NCI-H2107 treated with DMSO at 0.1 percent for 48 hours (cell line): ENCODE measurements around the gene PCSK2.
A peak's percentile ranks its signal among the peaks of the same experiment; 100 is the strongest.

Source experiments
- DNase-seq: peaks from one replicate; lab custom pipeline; 2025; ENCODE audit not compliant: unreplicated experiment; lab: John Stamatoyannopoulos, UW

Gene PCSK2

GRCh38 chr20:17248224-17248623, 21.4 kb downstream of the PCSK2 start:
- DNase-seq: no peak

GRCh38 chr20:17262786-17263185, 35.9 kb downstream of the PCSK2 start:
- DNase-seq: no peak

GRCh38 chr20:17273717-17274116, 46.9 kb downstream of the PCSK2 start:
- no peak for DNase-seq

GRCh38 chr20:17276101-17276500, 49.3 kb downstream of the PCSK2 start:
- no peak for DNase-seq

GRCh38 chr20:17281478-17281877, 54.6 kb downstream of the PCSK2 start:
- DNase-seq: no peak

- no peak for DNase-seq
These were observed 55.7 kb downstream of the PCSK2 start for GRCh38 chr20:17282501-17282900.

- DNase-seq: no peak
These were observed 60.7 kb downstream of the PCSK2 start for GRCh38 chr20:17287503-17287902.

- no peak for DNase-seq
These were observed 61.2 kb downstream of the PCSK2 start for GRCh38 chr20:17287998-17288397.

GRCh38 chr20:17295151-17295726, 68.4 kb downstream of the PCSK2 start:
- DNase-seq: peak; percentile 12

- DNase-seq: no peak
These were observed 69.2 kb downstream of the PCSK2 start for GRCh38 chr20:17295991-17296390.

- no peak for DNase-seq
These were observed 71.3 kb downstream of the PCSK2 start for GRCh38 chr20:17298171-17298570.

- DNase-seq: no peak
These were observed 71.9 kb downstream of the PCSK2 start for GRCh38 chr20:17298751-17299150.

GRCh38 chr20:17300113-17300512, 73.3 kb downstream of the PCSK2 start:
- no peak for DNase-seq

GRCh38 chr20:17304774-17305173, 77.9 kb downstream of the PCSK2 start:
- peak; percentile 19 for DNase-seq

- no peak for DNase-seq
These were observed 79.6 kb downstream of the PCSK2 start for GRCh38 chr20:17306427-17306826.

- no peak for DNase-seq
These were observed 87.4 kb downstream of the PCSK2 start for GRCh38 chr20:17314264-17314663.

- no peak for DNase-seq
These were observed 88.8 kb downstream of the PCSK2 start for GRCh38 chr20:17315407-17316231.

- DNase-seq: no peak
These were observed 89.6 kb downstream of the PCSK2 start for GRCh38 chr20:17316316-17317038.

- DNase-seq: no peak
These were observed 90.5 kb downstream of the PCSK2 start for GRCh38 chr20:17317341-17317740.

GRCh38 chr20:17320456-17320855, 93.6 kb downstream of the PCSK2 start:
- DNase-seq: no peak

GRCh38 chr20:17326096-17326495, 99.3 kb downstream of the PCSK2 start:
- DNase-seq: no peak
